HUDEP-2 (cell line): ENCODE measurements around the gene ADARB2.
A peak's percentile ranks its signal among the peaks of the same experiment; 100 is the strongest.
"Not testable (repeated sequence)": the region's sequence is repeated elsewhere in the genome, so short reads cannot be mapped to it uniquely, and the experiment has no call there.

ENCODE experiments used
- DNase-seq, 76 experiments: peaks; one replicate each; lab custom pipeline; 2025; ENCODE audit not compliant: unreplicated experiment in 76 of 76; lab: John Stamatoyannopoulos, UW

ADARB2 gene

GRCh38 chr10:1255600-1256431, 481.5 kb downstream of the ADARB2 start:
- no peak for DNase-seq

- DNase-seq, result no peak
These were observed 482.2 kb downstream of the ADARB2 start for GRCh38 chr10:1255118-1255517.

GRCh38 chr10:1253523-1254353, 483.6 kb downstream of the ADARB2 start:
- DNase-seq, result no peak

GRCh38 chr10:1251769-1252168, 485.6 kb downstream of the ADARB2 start:
- DNase-seq, result no peak

- no peak for DNase-seq
These were observed 488.0 kb downstream of the ADARB2 start for GRCh38 chr10:1249142-1249920.

GRCh38 chr10:1248262-1248630, 489.1 kb downstream of the ADARB2 start:
- not testable (repeated sequence) for DNase-seq

GRCh38 chr10:1247598-1248261, 489.6 kb downstream of the ADARB2 start:
- no peak for DNase-seq

- no peak for DNase-seq
These were observed 492.8 kb downstream of the ADARB2 start for GRCh38 chr10:1244493-1244892.

- peak in 1 of 76 experiments; percentile 3 for DNase-seq
These were observed 493.7 kb downstream of the ADARB2 start for GRCh38 chr10:1243486-1244234.

GRCh38 chr10:1242975-1243374, 494.4 kb downstream of the ADARB2 start:
- no peak for DNase-seq

GRCh38 chr10:1241973-1242935, 495.1 kb downstream of the ADARB2 start:
- DNase-seq, result no peak

GRCh38 chr10:1241322-1241890, 495.9 kb downstream of the ADARB2 start:
- no peak for DNase-seq

GRCh38 chr10:1240341-1240775, 497.0 kb downstream of the ADARB2 start:
- no peak for DNase-seq

GRCh38 chr10:1233031-1233430, 504.3 kb downstream of the ADARB2 start:
- DNase-seq, result no peak

- no peak for DNase-seq
These were observed 505.0 kb downstream of the ADARB2 start for GRCh38 chr10:1232164-1232911.

- no peak for DNase-seq
These were observed 506.6 kb downstream of the ADARB2 start for GRCh38 chr10:1230592-1231275.

- no peak for DNase-seq
These were observed 507.2 kb downstream of the ADARB2 start for GRCh38 chr10:1230138-1230537.
